ENCODE data around the gene MRPL44.
"Not testable (repeated sequence)": the region's sequence is repeated elsewhere in the genome, so short reads cannot be mapped to it uniquely, and the experiment has no call there.

MRPL44 gene

DNA sequence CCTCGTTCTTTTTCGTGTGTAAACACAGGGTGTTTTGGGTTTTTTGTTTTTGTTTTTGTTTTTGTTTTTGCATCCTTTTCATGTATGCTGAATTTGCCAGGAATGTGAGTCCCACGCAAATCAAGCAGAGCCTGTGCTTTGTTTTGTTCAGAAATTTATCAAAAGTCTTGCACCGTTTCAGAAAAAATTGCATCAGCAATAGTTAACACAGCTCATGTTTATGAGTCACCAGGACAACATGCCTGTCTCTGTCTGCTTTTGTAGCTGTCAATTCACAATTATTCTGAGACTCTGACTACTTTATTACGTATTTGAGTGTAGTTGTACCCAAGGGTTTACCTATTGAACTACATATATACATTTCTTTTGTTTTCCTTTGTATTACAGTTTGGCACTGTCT is 38.3 kb downstream of the MRPL44 start:
- Histone ChIP-seq H4K20me1 (ENCODE audit: insufficient read depth) (no peaks in the 10 kb centered on the region), H3K79me2 (ENCODE audit: insufficient read depth, low read depth) (no peaks in the 10 kb centered on the region), H3K27ac (no peak overlapping the region), H2AFZ (ENCODE audit: low read depth) (no peak overlapping the region), H3K27me3 (ENCODE audit: insufficient read depth, low read depth) (no peaks in the 10 kb centered on the region), H3K36me3 (ENCODE audit: insufficient read depth) (no peaks in the 10 kb centered on the region), H3K4me3 (IDR thresholded peaks at IDR 0.05; ENCODE audit: insufficient read depth, low read depth, low read length) (no peak overlapping the region), H3K4me1 (ENCODE audit: low read depth, poor library complexity, severe bottlenecking) (no peaks in the 10 kb centered on the region), H3K9ac (no peak overlapping the region), H3K4me2 (no peak overlapping the region)
- TF ChIP-seq, protein P1, sequence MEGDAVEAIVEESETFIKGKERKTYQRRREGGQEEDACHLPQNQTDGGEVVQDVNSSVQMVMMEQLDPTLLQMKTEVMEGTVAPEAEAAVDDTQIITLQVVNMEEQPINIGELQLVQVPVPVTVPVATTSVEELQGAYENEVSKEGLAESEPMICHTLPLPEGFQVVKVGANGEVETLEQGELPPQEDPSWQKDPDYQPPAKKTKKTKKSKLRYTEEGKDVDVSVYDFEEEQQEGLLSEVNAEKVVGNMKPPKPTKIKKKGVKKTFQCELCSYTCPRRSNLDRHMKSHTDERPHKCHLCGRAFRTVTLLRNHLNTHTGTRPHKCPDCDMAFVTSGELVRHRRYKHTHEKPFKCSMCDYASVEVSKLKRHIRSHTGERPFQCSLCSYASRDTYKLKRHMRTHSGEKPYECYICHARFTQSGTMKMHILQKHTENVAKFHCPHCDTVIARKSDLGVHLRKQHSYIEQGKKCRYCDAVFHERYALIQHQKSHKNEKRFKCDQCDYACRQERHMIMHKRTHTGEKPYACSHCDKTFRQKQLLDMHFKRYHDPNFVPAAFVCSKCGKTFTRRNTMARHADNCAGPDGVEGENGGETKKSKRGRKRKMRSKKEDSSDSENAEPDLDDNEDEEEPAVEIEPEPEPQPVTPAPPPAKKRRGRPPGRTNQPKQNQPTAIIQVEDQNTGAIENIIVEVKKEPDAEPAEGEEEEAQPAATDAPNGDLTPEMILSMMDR (conservative IDR thresholded peaks at IDR 0.05; ENCODE audit: low read depth, low read length), result no peak

DNA sequence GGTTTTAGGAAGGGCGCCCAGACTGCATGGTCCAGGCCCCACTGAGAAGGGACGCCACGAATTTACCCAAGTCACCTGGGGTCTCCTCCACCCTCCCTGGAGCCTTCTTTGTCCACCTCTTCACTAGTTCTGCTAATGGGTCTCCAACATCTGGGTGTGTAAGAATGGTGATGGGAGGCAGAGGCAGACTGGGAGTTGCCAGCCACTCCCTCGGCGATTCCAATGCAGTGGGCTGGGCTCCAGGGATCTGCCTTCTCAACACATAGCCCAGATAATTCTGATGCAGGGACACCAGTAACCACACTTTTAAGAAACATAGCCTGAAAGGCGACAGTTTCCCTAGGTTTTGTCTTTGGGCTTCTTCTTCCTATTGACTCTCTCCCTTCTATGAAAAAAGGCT is 39.1 kb downstream of the MRPL44 start:
- Histone ChIP-seq H3K4me1 (ENCODE audit: low read depth, poor library complexity, severe bottlenecking) (no peaks in the 10 kb centered on the region), H3K9ac (no peak overlapping the region), H3K4me3 (IDR thresholded peaks at IDR 0.05; ENCODE audit: insufficient read depth, low read depth, low read length) (no peak overlapping the region), H3K4me2 (no peak overlapping the region), H2AFZ (ENCODE audit: low read depth) (no peak overlapping the region), H3K79me2 (ENCODE audit: insufficient read depth, low read depth) (no peaks in the 10 kb centered on the region), H4K20me1 (ENCODE audit: insufficient read depth) (no peaks in the 10 kb centered on the region), H3K27ac (no peak overlapping the region), H3K36me3 (ENCODE audit: insufficient read depth) (no peaks in the 10 kb centered on the region), H3K27me3 (ENCODE audit: insufficient read depth, low read depth) (no peaks in the 10 kb centered on the region)
- TF ChIP-seq, protein P1 (conservative IDR thresholded peaks at IDR 0.05; ENCODE audit: low read depth, low read length), result no peak

DNA sequence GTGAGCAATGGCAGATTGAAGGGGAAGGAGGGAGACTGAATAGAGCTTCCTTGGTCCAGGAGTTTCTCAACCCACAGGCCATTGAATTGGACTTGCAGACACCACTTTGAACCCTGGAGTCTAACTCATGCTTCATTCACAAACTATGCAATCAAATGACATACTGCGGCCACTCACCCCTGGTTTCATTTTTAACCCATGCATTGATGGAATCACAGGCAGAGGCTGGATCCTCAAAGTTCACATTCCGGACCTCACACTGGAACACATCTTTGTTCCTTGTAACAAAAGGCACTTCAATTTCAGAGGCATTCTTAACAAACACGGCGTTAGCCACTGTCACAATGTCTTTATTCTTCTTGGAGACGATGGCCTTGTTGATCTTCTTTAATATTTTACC is 40.7 kb downstream of the MRPL44 start:
- no peaks in the 10 kb centered on the region for H4K20me1 ChIP-seq (ENCODE audit: insufficient read depth)
- H3K27me3 ChIP-seq (ENCODE audit: insufficient read depth, low read depth), result no peaks in the 10 kb centered on the region
- H3K4me2 ChIP-seq, result no peak overlapping the region
- H3K9ac ChIP-seq, result no peak overlapping the region
- no peak overlapping the region for H3K27ac ChIP-seq
- no peaks in the 10 kb centered on the region for H3K4me1 ChIP-seq (ENCODE audit: low read depth, poor library complexity, severe bottlenecking)
- TF ChIP-seq, protein P1 (conservative IDR thresholded peaks at IDR 0.05; ENCODE audit: low read depth, low read length), result no peak
- H3K79me2 ChIP-seq (ENCODE audit: insufficient read depth, low read depth), result no peaks in the 10 kb centered on the region
- H2AFZ ChIP-seq (ENCODE audit: low read depth), result no peak overlapping the region
- H3K36me3 ChIP-seq (ENCODE audit: insufficient read depth), result no peaks in the 10 kb centered on the region
- no peak overlapping the region for H3K4me3 ChIP-seq (IDR thresholded peaks at IDR 0.05; ENCODE audit: insufficient read depth, low read depth, low read length)

DNA sequence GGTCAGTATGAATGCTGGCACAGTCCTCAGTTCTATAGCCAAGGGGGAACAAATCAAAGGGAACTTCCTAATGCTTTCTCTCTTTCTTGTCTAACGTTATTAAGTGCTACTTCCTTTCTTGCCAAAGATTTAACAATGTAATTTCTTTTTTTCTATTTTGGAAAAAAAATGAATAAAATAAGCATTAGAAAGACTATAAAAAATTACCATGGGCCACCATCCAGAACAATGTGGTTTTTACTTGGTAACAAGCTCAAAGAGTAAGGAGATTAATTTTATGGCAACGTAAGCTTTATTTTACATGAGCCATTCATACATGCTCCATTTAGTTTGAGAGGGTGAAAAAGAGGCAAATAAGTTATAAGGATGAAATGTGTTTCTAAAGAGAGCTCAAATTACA is 41.7 kb downstream of the MRPL44 start:
- Histone ChIP-seq H3K9ac (no peak overlapping the region), H3K4me1 (ENCODE audit: low read depth, poor library complexity, severe bottlenecking) (no peaks in the 10 kb centered on the region), H3K27ac (no peak overlapping the region), H4K20me1 (ENCODE audit: insufficient read depth) (no peaks in the 10 kb centered on the region), H3K4me2 (no peak overlapping the region), H2AFZ (ENCODE audit: low read depth) (no peak overlapping the region), H3K27me3 (ENCODE audit: insufficient read depth, low read depth) (no peaks in the 10 kb centered on the region), H3K79me2 (ENCODE audit: insufficient read depth, low read depth) (no peaks in the 10 kb centered on the region), H3K4me3 (IDR thresholded peaks at IDR 0.05; ENCODE audit: insufficient read depth, low read depth, low read length) (no peak overlapping the region), H3K36me3 (ENCODE audit: insufficient read depth) (no peaks in the 10 kb centered on the region)
- TF ChIP-seq, protein P1 (conservative IDR thresholded peaks at IDR 0.05; ENCODE audit: low read depth, low read length), result no peak

DNA sequence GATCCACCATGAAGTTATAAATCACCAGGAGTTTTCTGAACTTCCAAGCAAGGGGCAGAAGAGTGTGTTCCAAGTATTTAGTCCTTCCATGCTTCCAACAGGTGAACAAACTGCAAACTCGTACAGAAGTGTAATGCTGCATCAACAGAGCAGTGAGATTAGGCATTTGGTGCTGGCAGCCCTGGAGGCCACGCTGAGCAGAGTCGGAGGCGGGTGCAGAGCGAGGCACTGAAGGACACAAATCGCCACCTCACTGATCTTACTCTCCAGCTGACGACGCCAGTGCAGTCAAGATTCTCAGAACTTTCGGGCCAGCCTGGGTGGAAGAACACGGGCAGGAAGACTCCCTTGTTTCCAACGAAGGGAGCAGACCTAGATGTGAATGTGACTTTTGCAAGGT is 42.6 kb downstream of the MRPL44 start:
- Histone ChIP-seq H3K79me2 (ENCODE audit: insufficient read depth, low read depth) (no peaks in the 10 kb centered on the region), H3K4me2 (no peak overlapping the region)

DNA sequence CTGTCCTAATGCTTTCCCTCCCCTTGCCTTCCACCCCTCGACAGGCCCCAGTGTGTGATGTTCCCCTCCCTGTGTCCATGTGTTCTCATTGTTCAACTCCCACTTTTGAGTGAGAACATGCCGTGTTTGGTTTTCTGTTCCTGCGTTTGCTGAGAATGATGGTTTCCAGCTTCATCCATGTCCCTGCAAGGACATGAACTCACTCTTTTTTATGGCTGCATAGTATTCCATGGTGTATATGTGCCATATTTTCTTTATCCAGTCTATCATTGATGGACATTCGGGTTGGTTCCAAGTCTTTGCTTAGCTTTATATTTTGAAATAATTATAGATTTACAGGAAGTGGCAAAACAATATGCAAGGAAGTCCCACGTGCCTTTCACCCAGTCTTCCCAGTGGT is 43.4 kb downstream of the MRPL44 start:
- H3K9ac ChIP-seq; H3K27me3 ChIP-seq (ENCODE audit: insufficient read depth, low read depth); H3K27ac ChIP-seq; H3K4me1 ChIP-seq (ENCODE audit: low read depth, poor library complexity, severe bottlenecking); H2AFZ ChIP-seq (ENCODE audit: low read depth); H3K36me3 ChIP-seq (ENCODE audit: insufficient read depth); H3K79me2 ChIP-seq (ENCODE audit: insufficient read depth, low read depth); H3K4me3 ChIP-seq (IDR thresholded peaks at IDR 0.05; ENCODE audit: insufficient read depth, low read depth, low read length); H3K4me2 ChIP-seq; H4K20me1 ChIP-seq (ENCODE audit: insufficient read depth): not testable (repeated sequence)

More for the DNA sequence above, 42.6 kb downstream of the MRPL44 start:
- Histone ChIP-seq H3K36me3 (ENCODE audit: insufficient read depth) (no peaks in the 10 kb centered on the region), H3K27me3 (ENCODE audit: insufficient read depth, low read depth) (no peaks in the 10 kb centered on the region), H3K9ac (no peak overlapping the region), H2AFZ (ENCODE audit: low read depth) (no peak overlapping the region), H3K27ac (no peak overlapping the region), H3K4me3 (IDR thresholded peaks at IDR 0.05; ENCODE audit: insufficient read depth, low read depth, low read length) (no peak overlapping the region), H4K20me1 (ENCODE audit: insufficient read depth) (no peaks in the 10 kb centered on the region), H3K4me1 (ENCODE audit: low read depth, poor library complexity, severe bottlenecking) (no peaks in the 10 kb centered on the region)
- TF ChIP-seq, protein P1 (conservative IDR thresholded peaks at IDR 0.05; ENCODE audit: low read depth, low read length), result no peak

Data from KMS-11 (cell line).